ENCODE measurements around the gene APOA4.
"Not testable (repeated sequence)": the region's sequence is repeated elsewhere in the genome, so short reads cannot be mapped to it uniquely, and the experiment has no call there.

The APOA4 gene

GRCh38 chr11:116829525-116830183, 6.5 kb upstream of the APOA4 start, which contains the start of gene APOC3:
Gene APOC3, plus strand, starts transcription at chr11:116829907. Its CDS starts 676 bp downstream, at chr11:116830583.
- DNase-seq = no peak

GRCh38 chr11:116828632-116829524, 5.8 kb upstream of the APOA4 start:
- no peak for DNase-seq

- DNase-seq = no peak
Observed at GRCh38 chr11:116827461-116827860, 4.4 kb upstream of the APOA4 start.

GRCh38 chr11:116826751-116827431, 3.8 kb upstream of the APOA4 start:
- DNase-seq = no peak

- DNase-seq = no peak
Observed at GRCh38 chr11:116825854-116826750, 3.0 kb upstream of the APOA4 start.

GRCh38 chr11:116825434-116825833, 2.3 kb upstream of the APOA4 start:
- DNase-seq = no peak

- DNase-seq = no peak
Observed at GRCh38 chr11:116822575-116822974, 529 bp downstream of the APOA4 start.

- DNase-seq = no peak
Observed at GRCh38 chr11:116821050-116821918, 1.8 kb downstream of the APOA4 start.

GRCh38 chr11:116819049-116819448, 4.1 kb downstream of the APOA4 start:
- DNase-seq = no peak

GRCh38 chr11:116814502-116814901, 8.6 kb downstream of the APOA4 start:
- DNase-seq = no peak

- DNase-seq = no peak
Observed at GRCh38 chr11:116813781-116814471, 9.2 kb downstream of the APOA4 start.

- DNase-seq = no peak
Observed at GRCh38 chr11:116813170-116813569, 9.9 kb downstream of the APOA4 start.

GRCh38 chr11:116812109-116812508, 11.0 kb downstream of the APOA4 start:
- DNase-seq = no peak

GRCh38 chr11:116811194-116811593, 11.9 kb downstream of the APOA4 start:
- DNase-seq = no peak

GRCh38 chr11:116808262-116809175, 14.6 kb downstream of the APOA4 start:
- no peak for DNase-seq

- no peak for DNase-seq
Observed at GRCh38 chr11:116807601-116808261, 15.4 kb downstream of the APOA4 start.

- no peak for DNase-seq
Observed at GRCh38 chr11:116804001-116804400, 19.1 kb downstream of the APOA4 start.

GRCh38 chr11:116801662-116802061, 21.4 kb downstream of the APOA4 start:
- not testable (repeated sequence) for DNase-seq

GRCh38 chr11:116800610-116801009, 22.5 kb downstream of the APOA4 start:
- no peak for DNase-seq

All from suppressor macrophage (primary cell).